H1 (cell line): ENCODE measurements around the gene CFAP61. TPM values are rescaled to one million over a fixed set of nuclear protein-coding genes. Genes with fewer than 3 reads are reported as not detected.

Experiments used
- CTCF ChIA-PET: fragments of 300-600 bp; sonication (Branson Sonifier 250); formaldehyde crosslinking; loops from one replicate; lab custom pipeline; 2021; ENCODE audit not compliant: partially characterized antibody; lab: Charles Lee
- POLR2A ChIA-PET: fragments of 300-600 bp; sonication (Branson Sonifier 250); formaldehyde crosslinking; loops from one replicate; lab custom pipeline; 2021; ENCODE audit warnings: inconsistent platforms; ENCODE audit not compliant: partially characterized antibody; lab: Charles Lee
- DNase-seq, 2 experiments: peaks; one replicate each; pipeline versions ENCODE4 v3.0.0 to v3.0.0-alpha.2; 2010 to 2022; ENCODE audit warnings: low spot score in 2 of 2, low read depth in 1 of 2, mixed read lengths in 1 of 2
- FAIRE-seq: peaks from 2 replicates; lab custom pipeline; 2011; peaks lifted over from hg19 to GRCh38; lab: Jason Lieb, UNC
- H2AFZ ChIP-seq: 2 replicates; pipeline ENCODE4 v1.8.1; 2012; ENCODE audit warnings: low read length, inconsistent platforms
- H2AK5ac ChIP-seq: 2 replicates; pipeline ENCODE4 v1.6.1; 2013; ENCODE audit warnings: low read depth, low read length
- H2BK120ac ChIP-seq: replicated peaks from 2 replicates; pipeline ENCODE3; 2013; ENCODE audit warnings: low read depth, low read length, inconsistent platforms
- H2BK12ac ChIP-seq: 2 replicates; pipeline ENCODE4 v1.6.1; 2013; ENCODE audit warnings: low read depth, low read length
- H2BK15ac ChIP-seq: 2 replicates; pipeline ENCODE4 v1.6.1; 2013; ENCODE audit warnings: low read length
- H2BK20ac ChIP-seq: 2 replicates; pipeline ENCODE4 v1.6.1; 2013; ENCODE audit warnings: low read length
- H2BK5ac ChIP-seq: 2 replicates; pipeline ENCODE4 v1.6.1; 2013; ENCODE audit warnings: low read depth, low read length
- H3K14ac ChIP-seq: 2 replicates; pipeline ENCODE4 v1.6.1; 2013; ENCODE audit warnings: inconsistent platforms; ENCODE audit not compliant: insufficient read length
- H3K18ac ChIP-seq: 2 replicates; pipeline ENCODE4 v1.6.1; 2013; ENCODE audit warnings: low read length; ENCODE audit errors: extremely low read depth
- H3K23ac ChIP-seq: 2 replicates; pipeline ENCODE4 v1.6.1; 2013; ENCODE audit warnings: inconsistent platforms; ENCODE audit not compliant: insufficient read length
- H3K23me2 ChIP-seq: 2 replicates; pipeline ENCODE4 v1.6.1; 2013; ENCODE audit warnings: low read depth, low read length
- H3K27ac ChIP-seq: 2 replicates; pipeline ENCODE4 v1.6.1; 2011; ENCODE audit warnings: low read depth, low read length, inconsistent platforms
- H3K27me3 ChIP-seq, 4 experiments: replicated peaks in 1 of 4; 1 replicate in 1 of 4; 2 replicates in 3 of 4; pipeline versions ENCODE4 v1.6.1 to v1.8.1; 2011 to 2013; ENCODE audit warnings: low read length in 3 of 4, mild to moderate bottlenecking in 3 of 4, inconsistent platforms in 2 of 4, mixed read lengths in 2 of 4, moderate library complexity in 1 of 4; ENCODE audit not compliant: control insufficient read depth in 3 of 4, insufficient read depth in 3 of 4; ENCODE audit errors: extremely low read depth in 1 of 4
- H3K36me3 ChIP-seq, 4 experiments: 2 replicates each; pipeline versions ENCODE4 v1.6.1 to v1.8.1; 2011 to 2013; ENCODE audit warnings: mild to moderate bottlenecking in 4 of 4, low read length in 3 of 4, moderate library complexity in 2 of 4, control low read depth in 1 of 4, inconsistent platforms in 1 of 4; ENCODE audit not compliant: insufficient read depth in 4 of 4, control insufficient read depth in 2 of 4
- H3K4ac ChIP-seq: replicated peaks from 2 replicates; pipeline ENCODE3; 2013; ENCODE audit warnings: low read length, low read depth, mixed read lengths, inconsistent platforms; ENCODE audit not compliant: insufficient read length
- H3K4me1 ChIP-seq, 4 experiments: replicated peaks in 1 of 4; 1 replicate in 1 of 4; 2 replicates in 3 of 4; pipeline versions ENCODE4 v1.6.1 to v1.8.1; 2011 to 2013; ENCODE audit warnings: low read length in 3 of 4, inconsistent platforms in 2 of 4, mixed read lengths in 1 of 4; ENCODE audit not compliant: insufficient read depth in 4 of 4, control insufficient read depth in 3 of 4
- H3K4me2 ChIP-seq, 2 experiments: 2 replicates each; pipeline versions ENCODE4 v1.6.1 to v1.8.1; 2011 to 2013; ENCODE audit warnings: low read depth in 2 of 2, low read length in 2 of 2, control low read depth in 1 of 2, inconsistent platforms in 1 of 2, mild to moderate bottlenecking in 1 of 2; ENCODE audit not compliant: insufficient read depth in 1 of 2
- H3K4me3 ChIP-seq, 4 experiments: fragments of 200-600, 300-600 bp in 1 of 4; sonication (generic), shearing (Covaris generic), sonication (Bioruptor Twin) in 1 of 4; 2 replicates each; pipeline versions ENCODE4 v1.5.1 to v1.8.1; 2011 to 2016; ENCODE audit warnings: low read length in 4 of 4, low read depth in 3 of 4, control low read depth in 2 of 4, inconsistent platforms in 2 of 4, mild to moderate bottlenecking in 2 of 4, mixed read lengths in 1 of 4, moderate library complexity in 1 of 4; ENCODE audit not compliant: insufficient read depth in 2 of 4; ENCODE audit errors: extremely low read depth in 1 of 4
- H3K56ac ChIP-seq: replicated peaks from 2 replicates; pipeline ENCODE3; 2013; ENCODE audit warnings: low read depth, mild to moderate bottlenecking, mixed read lengths, low read length, inconsistent platforms; ENCODE audit not compliant: insufficient read length
- H3K79me1 ChIP-seq: 2 replicates; pipeline ENCODE4 v1.6.1; 2013; ENCODE audit warnings: low read depth, low read length, control low read depth
- H3K79me2 ChIP-seq, 2 experiments: 2 replicates each; pipeline versions ENCODE4 v1.6.1 to v1.8.1; 2012 to 2013; ENCODE audit warnings: low read length in 2 of 2, mild to moderate bottlenecking in 2 of 2, inconsistent platforms in 1 of 2; ENCODE audit not compliant: insufficient read depth in 2 of 2, control insufficient read depth in 1 of 2
- H3K9ac ChIP-seq, 4 experiments: replicated peaks in 1 of 4; 1 replicate in 1 of 4; 2 replicates in 3 of 4; pipeline versions ENCODE4 v1.6.1 to v1.8.1; 2011 to 2013; ENCODE audit warnings: low read depth in 3 of 4, low read length in 3 of 4, control low read depth in 2 of 4, mild to moderate bottlenecking in 2 of 4, moderate library complexity in 2 of 4, inconsistent platforms in 1 of 4; ENCODE audit errors: extremely low read depth in 1 of 4
- H3K9me3 ChIP-seq, 2 experiments: 2 replicates each; pipeline versions ENCODE4 v1.6.1 to v1.8.1; 2012 to 2013; ENCODE audit warnings: mild to moderate bottlenecking in 2 of 2, moderate library complexity in 2 of 2, control low read depth in 1 of 2, inconsistent platforms in 1 of 2, low read depth in 1 of 2, low read length in 1 of 2, mixed read lengths in 1 of 2; ENCODE audit not compliant: insufficient read depth in 2 of 2
- H4K20me1 ChIP-seq, 2 experiments: replicated peaks in 1 of 2; 2 replicates each; pipeline versions ENCODE3 to v1.8.1; 2011 to 2013; ENCODE audit warnings: inconsistent platforms in 2 of 2, low read length in 2 of 2, mild to moderate bottlenecking in 1 of 2; ENCODE audit not compliant: insufficient read depth in 2 of 2, control insufficient read depth in 1 of 2
- H4K5ac ChIP-seq: 2 replicates; pipeline ENCODE4 v1.6.1; 2013; ENCODE audit warnings: low read length, low read depth, mixed read lengths, inconsistent platforms; ENCODE audit not compliant: insufficient read length
- H4K8ac ChIP-seq: 2 replicates; pipeline ENCODE4 v1.8.0; 2013; ENCODE audit warnings: mild to moderate bottlenecking, moderate library complexity, low read length, inconsistent platforms; ENCODE audit not compliant: insufficient read depth; ENCODE audit errors: extremely low read depth
- H4K91ac ChIP-seq: replicated peaks from 2 replicates; pipeline ENCODE3; 2013; ENCODE audit warnings: low read length, mixed read lengths, inconsistent platforms; ENCODE audit not compliant: insufficient read length
- CREB1 ChIP-seq: IDR thresholded peaks from 2 replicates; pipeline ENCODE4 v1.6.1; 2012; ENCODE audit warnings: inconsistent platforms
- EZH2 ChIP-seq: fragments of 200-600 bp; sonication (generic); IDR thresholded peaks from 2 replicates; pipeline ENCODE4 v1.7.1; 2012; ENCODE audit warnings: low read depth, mild to moderate bottlenecking, moderate library complexity, low read length, inconsistent platforms; ENCODE audit not compliant: severe bottlenecking
- HDAC2 ChIP-seq, 2 experiments: fragments of 300-600 bp in 1 of 2; sonication (generic) in 1 of 2; IDR thresholded peaks; 2 replicates each; pipeline ENCODE4 v1.6.1; 2011 to 2012; ENCODE audit warnings: low read depth in 2 of 2, low read length in 2 of 2, mild to moderate bottlenecking in 2 of 2, moderate library complexity in 2 of 2, borderline replicate concordance in 1 of 2, inconsistent platforms in 1 of 2
- WGBS, 2 experiments: shearing (Covaris generic) in 1 of 2; methylation state at CpG; one replicate each; pipeline versions ENCODE4 v1.1.6 to v1.1.7; 2013 to 2015; ENCODE audit warnings: low lambda C conversion rate in 2 of 2, mixed read lengths in 2 of 2, inconsistent platforms in 1 of 2, low coverage in 1 of 2, missing lambda C conversion rate in 1 of 2; ENCODE audit not compliant: insufficient replicate concordance in 2 of 2, insufficient coverage in 1 of 2, insufficient read length in 1 of 2; ENCODE audit errors: extremely low coverage in 1 of 2, missing lambda C conversion rate in 1 of 2; 5-methylcytosine and 5-hydroxymethylcytosine counted together
- polyA plus RNA-seq, 7 experiments: library from polyadenylated mRNA; depleted of rRNA in 3 of 7; stranded (reverse) in 5 of 7; unstranded in 2 of 7; fragments of >200 nt in 5 of 7; fragments of 200-250 nt in 2 of 7; gene quantifications; 1 replicate in 5 of 7; 2 replicates in 1 of 7; 4 replicates in 1 of 7; pipeline versions ENCODE4 v1.2.1 to v1.2.3, GENCODE V29; 2011 to 2013; ENCODE audit warnings: missing spikeins in 2 of 7, mixed read lengths in 2 of 7
- total RNA-seq: library from RNA; stranded (reverse); fragmentation: NEBNext Ultra II Directional; extraction: Animal tissue kit (Norgen Biotek cat#: 25700); gene quantifications from 2 replicates; pipeline ENCODE4 v1.2.1, GENCODE V29; 2021

Gene CFAP61
- total and polyA plus RNA-seq, 2 of the 8 experiments (the other 6 are each of a cell fraction or from before 2014, with no cell fraction given), result 0.29 to 0.61 TPM

- H3K14ac ChIP-seq, result no peak overlapping the region
- CTCF ChIA-PET, result interaction anchor here (0.7 to 4.5 kb wide), 2 partner anchors 11 to 16 kb away, joined by 3 to 37 read pairs; no protein-coding TSS in a partner anchor
- H3K79me1 ChIP-seq, result no peaks in the 10 kb centered on the region
- H3K9me3 ChIP-seq, result peaks cover 0 to 2% of the 10 kb centered on the region in 2 experiments; a peak in 1 of 4 replicates
- no peak overlapping the region for H3K9ac ChIP-seq
- H3K18ac ChIP-seq, result no peak overlapping the region
- H2BK120ac ChIP-seq, result no peak overlapping the region
- FAIRE-seq, result no peak
- H3K4me3 ChIP-seq, result no peak overlapping the region
- no peak overlapping the region for H3K27ac ChIP-seq
- peaks cover 0 to 3% (median 1%) of the 10 kb centered on the region in 4 experiments; a peak in 1 of 7 replicates for H3K4me1 ChIP-seq
- no peak overlapping the region for H2AFZ ChIP-seq
- H4K8ac ChIP-seq, result no peak overlapping the region
- TF ChIP-seq EZH2, result no peak
- no peak for TF ChIP-seq CREB1
- no peak for TF ChIP-seq HDAC2 (IDR thresholded peaks at IDR 0.05; ENCODE audit: borderline replicate concordance in 1 of 2, low read depth in 2 of 2, low read length in 2 of 2)
- no peak overlapping the region for H3K23ac ChIP-seq
- H2BK15ac ChIP-seq, result no peak overlapping the region
- no peak overlapping the region for H2BK12ac ChIP-seq
- no peak overlapping the region for H3K4me2 ChIP-seq
- no peak overlapping the region for H2BK20ac ChIP-seq
- no peak for DNase-seq
- POLR2A ChIA-PET, result no interaction called here
- H3K23me2 ChIP-seq, result no peaks in the 10 kb centered on the region
- H3K27me3 ChIP-seq, result no peaks in the 10 kb centered on the region
- no peaks in the 10 kb centered on the region for H3K79me2 ChIP-seq
- H2BK5ac ChIP-seq, result no peak overlapping the region
- H4K5ac ChIP-seq, result no peak overlapping the region
- no peak overlapping the region for H3K4ac ChIP-seq
- no peak overlapping the region for H3K56ac ChIP-seq
- no peaks in the 10 kb centered on the region for H4K20me1 ChIP-seq
- WGBS, 2 experiments, result 90% methylated on average over 6 of the region's 6 CpGs; no CpG with 5 or more reads in 1 of the 2 experiments
- H4K91ac ChIP-seq, result no peak overlapping the region
- no peaks in the 10 kb centered on the region for H3K36me3 ChIP-seq
- H2AK5ac ChIP-seq, result no peak overlapping the region
Observed at GRCh38 chr20:20226554-20226953, 174.2 kb downstream of the CFAP61 start.
